ENCODE measurements around the gene MYO1B.
A peak's percentile ranks its signal among the peaks of the same experiment; 100 is the strongest.

MYO1B gene

DNA sequence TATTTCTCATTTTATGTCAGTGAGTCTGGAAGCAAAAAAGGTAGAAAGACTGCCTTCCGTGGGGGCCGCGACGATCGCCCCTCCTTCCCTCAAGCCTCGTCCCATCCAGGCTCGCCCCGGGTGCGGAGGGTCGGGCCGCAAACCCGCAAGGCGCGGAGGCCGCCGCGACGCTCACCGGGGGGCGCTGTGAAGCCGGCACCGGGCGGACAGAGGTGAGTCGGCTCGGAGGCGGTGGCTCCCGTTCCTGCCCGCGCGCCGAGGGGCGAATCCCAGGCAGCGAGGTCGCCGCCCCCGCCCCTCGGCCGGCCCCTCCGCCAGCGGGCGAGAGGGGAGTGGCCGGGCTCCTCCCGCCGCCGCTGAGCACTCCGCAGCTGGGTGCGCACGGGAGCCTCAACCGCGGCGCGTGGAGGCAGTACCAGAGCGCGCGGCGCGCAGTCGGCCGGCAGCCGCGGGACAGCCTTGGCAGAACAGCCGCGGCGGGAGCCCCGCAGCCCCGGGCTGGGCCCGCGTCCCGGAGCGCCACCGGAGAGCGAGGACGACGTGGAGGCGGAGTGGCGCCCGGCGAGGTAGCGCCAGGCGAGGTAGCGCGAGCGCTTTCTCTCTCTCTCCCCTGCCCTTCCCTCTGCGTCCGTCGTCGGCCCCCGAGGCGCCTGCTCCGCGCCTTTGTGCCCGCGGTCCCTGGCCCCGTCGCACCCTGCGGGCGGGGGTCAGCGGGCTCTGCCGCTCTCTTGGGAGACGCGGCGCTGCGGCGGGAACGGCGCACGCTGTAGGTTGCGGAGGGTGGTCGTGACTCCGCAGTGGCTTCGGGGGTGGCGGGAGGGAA is at the start of gene MYO1B:
TSS of gene MYO1B (plus strand) at position 359 of the 823 bp plus-strand sequence. CDS start 31,492 bp downstream, outside the sequence.
- peak; percentile 80 for DNase-seq

DNA sequence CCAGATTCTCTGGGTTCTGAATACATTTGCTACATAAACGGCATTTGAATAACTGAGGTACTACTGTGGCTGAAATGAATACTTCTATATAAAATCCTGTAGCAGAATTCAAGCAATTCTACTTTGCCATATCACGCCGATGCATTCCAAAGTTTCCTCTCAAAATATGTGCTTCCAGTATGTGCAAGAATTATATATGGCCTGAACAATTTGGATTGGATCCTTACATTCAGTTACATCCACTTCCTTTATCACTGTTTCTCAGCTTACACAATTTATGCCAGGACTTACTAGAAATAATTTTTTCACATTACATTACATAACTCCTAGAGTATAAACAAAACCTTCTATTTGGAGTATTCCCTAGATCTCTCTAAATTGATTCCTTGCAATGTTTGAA is 48.1 kb upstream of the MYO1B start:
- no peak for DNase-seq

DNA sequence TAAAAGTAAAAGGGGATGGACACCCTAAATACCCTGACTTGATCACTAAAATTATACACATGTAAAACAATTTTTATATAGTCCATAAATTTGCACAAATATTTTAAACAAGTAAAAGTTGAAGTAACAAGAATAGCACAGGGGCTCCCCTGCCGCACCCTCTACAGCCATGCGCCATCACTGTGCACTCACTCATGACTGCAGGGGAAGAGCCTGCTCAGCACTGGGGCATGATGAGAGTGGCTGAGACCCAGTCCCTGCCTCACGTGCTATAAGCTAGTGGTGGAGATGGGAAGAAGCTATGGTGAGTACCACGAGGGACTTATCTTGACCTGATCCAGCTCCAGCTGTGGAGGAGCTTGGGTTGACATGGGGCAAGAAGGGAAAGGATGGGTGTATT is 46.9 kb upstream of the MYO1B start:
- DNase-seq: no peak

GRCh38 chr2:191199929-191200512 is 45.2 kb upstream of the MYO1B start:
- DNase-seq: no peak

- DNase-seq: no peak
Observed at GRCh38 chr2:191200910-191201309, 44.3 kb upstream of the MYO1B start.

DNA sequence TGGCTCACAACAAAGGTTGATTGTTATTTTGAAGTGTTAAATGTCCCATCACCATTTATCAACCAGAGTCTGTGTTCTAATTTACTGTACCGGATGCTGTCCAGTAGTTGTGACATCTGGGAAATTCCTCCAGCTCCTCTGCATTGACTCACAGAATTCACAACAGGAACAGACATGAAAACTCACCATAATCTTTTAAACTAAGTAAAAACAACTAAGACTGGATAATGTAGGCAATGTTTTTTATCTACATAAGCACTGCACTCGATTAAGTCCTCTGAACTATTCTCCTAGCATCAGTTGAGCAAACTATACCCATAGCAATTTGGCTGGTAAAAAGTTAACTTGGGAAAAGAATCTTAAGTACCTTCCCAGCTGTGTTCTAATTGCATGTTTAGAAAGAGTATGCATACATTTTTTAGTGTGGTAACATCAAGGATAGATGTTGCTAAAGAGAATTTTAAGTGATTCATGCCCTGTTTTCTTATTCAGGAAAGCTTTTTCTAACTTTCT is 42.9 kb upstream of the MYO1B start:
- DNase-seq: no peak

GRCh38 chr2:191202881-191203397 is 42.3 kb upstream of the MYO1B start:
- DNase-seq: no peak

- DNase-seq: no peak
Observed at GRCh38 chr2:191204433-191204832, 40.8 kb upstream of the MYO1B start.

DNA sequence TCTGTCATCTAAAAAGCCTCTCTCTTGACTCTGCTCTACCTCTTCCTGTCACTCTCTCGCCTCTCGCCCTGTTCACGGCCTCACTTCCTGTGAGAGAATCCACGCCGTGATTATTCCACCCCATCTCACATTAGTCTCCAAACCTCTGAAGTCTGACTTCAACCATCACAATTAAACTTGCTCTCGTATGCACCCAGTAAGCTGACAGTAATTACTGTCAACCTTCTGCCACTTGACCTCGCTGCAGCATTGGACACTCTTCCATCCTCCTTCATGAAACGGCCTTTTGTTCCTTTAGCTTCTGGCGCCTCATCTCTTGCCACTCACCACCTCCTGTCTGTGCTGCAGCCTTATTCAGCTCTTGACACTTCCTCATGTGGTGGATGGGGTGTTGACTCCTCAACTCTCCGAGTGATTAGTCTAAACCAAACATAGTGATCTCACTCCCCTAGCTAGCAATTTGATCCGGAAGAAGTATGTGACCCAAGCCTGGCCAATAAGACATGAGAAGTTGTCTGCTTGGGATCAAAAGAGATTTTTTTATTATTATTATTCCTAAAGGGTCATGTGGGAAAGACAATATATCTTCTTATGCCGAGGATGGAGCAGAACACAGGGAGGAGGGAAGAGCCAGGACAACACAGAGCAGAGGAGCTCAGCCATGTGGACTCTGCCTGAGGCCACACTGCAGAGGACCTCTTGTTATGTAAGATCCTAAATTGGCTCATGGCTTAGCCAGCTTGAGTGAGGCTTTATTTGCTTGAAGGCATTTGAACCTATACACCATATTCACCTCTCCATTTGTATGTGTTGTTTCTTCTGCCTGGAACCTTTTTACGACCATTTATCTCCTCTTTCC is 38.4 kb upstream of the MYO1B start:
- no peak for DNase-seq

DNA sequence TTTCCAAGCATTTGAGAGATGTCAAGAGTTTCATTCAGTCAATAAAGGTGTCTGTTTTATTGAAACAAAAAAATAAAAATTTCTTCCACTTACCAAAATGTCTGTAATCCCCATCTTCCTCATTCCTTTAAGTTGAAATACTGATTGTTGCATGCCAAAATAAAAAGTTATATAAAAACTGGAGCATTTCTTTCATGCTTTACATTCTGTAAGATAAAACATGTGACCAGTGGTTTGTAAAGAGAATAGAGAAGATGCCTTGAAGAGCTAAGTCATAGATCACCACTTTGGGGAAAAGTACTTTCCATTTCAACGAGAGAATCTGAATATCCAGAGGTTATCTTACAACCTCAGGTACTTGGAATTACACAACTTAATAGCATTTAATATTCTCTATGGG is 35.9 kb upstream of the MYO1B start:
- DNase-seq: no peak

GRCh38 chr2:191212119-191212518 is 33.1 kb upstream of the MYO1B start:
- no peak for DNase-seq

GRCh38 chr2:191213333-191213732 is 31.9 kb upstream of the MYO1B start:
- no peak for DNase-seq

- DNase-seq: no peak
Observed at GRCh38 chr2:191215230-191215629, 30.0 kb upstream of the MYO1B start.

- no peak for DNase-seq
Observed at GRCh38 chr2:191215666-191216065, 29.5 kb upstream of the MYO1B start.

DNA sequence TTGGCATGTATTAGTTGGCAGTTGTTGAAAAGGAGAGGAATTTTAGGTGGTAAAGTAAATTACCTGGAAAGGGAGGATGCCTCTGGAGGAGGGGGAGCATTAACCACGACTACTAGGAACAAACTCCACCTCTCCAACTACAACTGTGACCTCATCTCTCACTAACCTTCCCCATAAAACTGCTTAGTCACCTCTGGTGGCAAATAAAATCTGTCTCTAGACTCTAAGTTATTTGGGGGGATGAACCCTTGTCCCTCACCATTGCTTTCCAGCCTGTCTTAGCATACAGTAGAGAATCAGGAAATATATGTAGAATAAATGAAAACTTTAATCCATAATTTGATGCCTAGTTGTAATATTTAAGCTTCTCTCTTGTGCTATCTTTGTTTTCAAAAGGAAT is 27.6 kb upstream of the MYO1B start:
- no peak for DNase-seq

- DNase-seq: peak; percentile 39
Observed at GRCh38 chr2:191218292-191218898, 26.8 kb upstream of the MYO1B start.

GRCh38 chr2:191220671-191221070 is 24.5 kb upstream of the MYO1B start:
- DNase-seq: no peak

DNA sequence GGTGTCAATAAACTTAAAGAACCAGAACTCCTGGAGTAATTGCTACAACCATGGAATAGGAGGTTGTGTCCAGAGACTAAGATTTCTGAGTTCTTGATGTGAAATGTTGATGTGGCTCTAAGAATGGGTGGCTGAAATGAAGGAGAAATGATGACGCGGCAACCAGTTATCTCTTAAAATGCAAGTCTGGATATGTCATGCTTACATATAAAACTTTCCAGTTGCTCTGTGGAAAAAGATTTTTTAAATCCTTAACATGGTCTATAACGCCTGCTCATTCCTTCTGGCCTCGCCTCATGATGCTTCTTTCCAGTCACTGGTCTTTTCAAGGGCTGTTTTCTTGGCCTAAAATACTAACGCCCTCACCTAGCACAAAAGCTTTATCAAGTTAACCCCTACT is 23.5 kb upstream of the MYO1B start:
- no peak for DNase-seq

GRCh38 chr2:191222507-191222906 is 22.7 kb upstream of the MYO1B start:
- no peak for DNase-seq

DNA sequence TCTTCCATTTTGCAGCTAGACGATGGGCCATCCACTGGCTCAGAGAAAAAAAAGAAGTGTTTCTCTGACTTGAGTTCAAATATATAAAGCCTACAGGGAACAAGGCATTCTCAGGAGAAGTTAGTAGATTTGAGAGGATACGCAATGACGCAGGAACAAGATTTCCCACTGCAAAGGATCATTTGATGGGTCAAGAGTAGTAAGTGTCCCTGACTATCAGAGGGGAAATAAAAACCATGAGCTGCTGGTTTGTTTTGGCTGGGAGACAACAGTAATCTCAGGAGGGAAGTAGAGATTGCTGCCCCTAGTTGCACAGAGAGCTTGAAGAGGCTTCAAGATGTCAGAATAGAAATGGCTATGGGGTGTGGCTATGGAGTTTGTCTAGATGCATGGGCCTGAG is 22.3 kb upstream of the MYO1B start:
- no peak for DNase-seq

DNA sequence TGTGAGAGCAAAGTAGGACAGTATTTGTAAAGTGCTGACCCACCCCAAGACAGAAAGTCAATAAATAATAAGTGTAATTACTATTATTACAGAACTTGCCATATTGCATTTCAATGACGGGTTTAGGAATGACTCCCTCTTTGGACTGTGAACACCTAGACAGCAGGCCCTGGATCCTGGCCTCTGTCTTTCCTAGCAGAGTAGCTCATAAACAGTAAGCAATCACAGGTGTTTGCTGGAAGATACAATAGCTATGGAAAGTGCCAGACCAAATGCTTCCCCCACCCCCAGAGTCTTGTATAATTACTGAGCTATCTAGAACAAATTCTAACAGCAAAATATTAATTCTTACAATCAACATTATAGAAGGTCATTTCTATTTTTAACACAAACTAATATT is 20.1 kb upstream of the MYO1B start:
- no peak for DNase-seq

DNA sequence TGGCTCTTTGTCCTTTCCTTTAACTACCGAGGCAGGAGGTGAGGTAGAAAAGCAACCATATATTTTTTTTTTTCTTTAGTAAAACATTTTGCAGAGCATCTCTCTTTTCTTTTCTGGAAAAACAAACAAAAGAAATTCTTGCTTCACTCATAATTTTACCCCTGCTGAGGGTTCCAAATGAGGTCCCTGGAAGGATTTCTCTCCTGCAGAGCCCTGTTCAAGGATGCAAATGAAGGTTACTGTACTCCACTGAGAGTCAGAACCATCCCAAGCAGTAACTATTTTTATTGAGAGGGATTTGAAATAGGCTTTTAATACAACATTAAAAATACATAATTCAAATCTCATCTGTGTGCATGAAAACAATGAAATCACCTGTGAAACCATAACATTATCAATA is 19.5 kb upstream of the MYO1B start:
- DNase-seq: no peak

- DNase-seq: no peak
Observed at GRCh38 chr2:191226196-191226595, 19.0 kb upstream of the MYO1B start.

Data from NCI-H146 (cell line).